CD14-positive monocyte (primary cell): Measurements from ENCODE around the gene FLT1. TPM values are rescaled to one million over a fixed set of nuclear protein-coding genes. Genes with fewer than 3 reads are reported as not detected.

Source experiments
- DNase-seq, 3 donors: peaks; one replicate each; pipeline ENCODE4 v3.0.0-alpha.2; 2011 to 2022
- H2AFZ ChIP-seq: 2 replicates; pipeline ENCODE4 v1.6.0; 2012; ENCODE audit warnings: mild to moderate bottlenecking, low read depth, low read length, inconsistent platforms; ENCODE audit not compliant: insufficient read depth, poor library complexity, severe bottlenecking
- H3K27ac ChIP-seq, 2 donors: 1 replicate in 1 of 2; 2 replicates in 1 of 2; pipeline ENCODE4 v1.5.1; 2012 to 2013; ENCODE audit warnings: low read length in 2 of 2, control low read depth in 1 of 2, inconsistent platforms in 1 of 2, low read depth in 1 of 2, mild to moderate bottlenecking in 1 of 2
- H3K27me3 ChIP-seq, 2 donors: one replicate each; pipeline versions ENCODE4 v1.6.0 to v1.6.1; 2011 to 2013; ENCODE audit warnings: low read length in 2 of 2; ENCODE audit not compliant: control insufficient read depth in 2 of 2, insufficient read depth in 2 of 2
- H3K36me3 ChIP-seq, 2 donors: replicated peaks in 1 of 2; 1 replicate in 1 of 2; 2 replicates in 1 of 2; pipeline versions ENCODE4 v1.5.1 to v1.6.1; 2012 to 2013; ENCODE audit warnings: low read length in 2 of 2, control low read depth in 1 of 2, inconsistent platforms in 1 of 2, mild to moderate bottlenecking in 1 of 2; ENCODE audit not compliant: insufficient read depth in 2 of 2, control insufficient read depth in 1 of 2
- H3K4me1 ChIP-seq, 2 donors: 1 replicate in 1 of 2; 2 replicates in 1 of 2; pipeline versions ENCODE4 v1.5.1 to v1.6.1; 2012 to 2013; ENCODE audit warnings: low read length in 2 of 2, control low read depth in 1 of 2, inconsistent platforms in 1 of 2, mild to moderate bottlenecking in 1 of 2, moderate library complexity in 1 of 2; ENCODE audit not compliant: insufficient read depth in 2 of 2, control insufficient read depth in 1 of 2
- H3K4me2 ChIP-seq: replicated peaks from 2 replicates; pipeline ENCODE3; 2012; ENCODE audit warnings: low read length, moderate library complexity, mild to moderate bottlenecking; ENCODE audit not compliant: poor library complexity, severe bottlenecking; ENCODE audit errors: extremely low read depth
- H3K4me3 ChIP-seq, 3 experiments: fragments of 200-600 bp in 1 of 3; sonication (generic) in 1 of 3; replicated peaks in 1 of 3; 1 replicate in 2 of 3; 2 replicates in 1 of 3; pipeline ENCODE4 v1.5.1; 2011 to 2013; ENCODE audit warnings: low read length in 3 of 3, mild to moderate bottlenecking in 3 of 3, control low read depth in 2 of 3, low read depth in 2 of 3, inconsistent platforms in 1 of 3, moderate library complexity in 1 of 3
- H3K79me2 ChIP-seq: 2 replicates; pipeline ENCODE4 v1.6.0; 2012; ENCODE audit warnings: mild to moderate bottlenecking, control low read depth, inconsistent platforms, low read length, moderate library complexity; ENCODE audit not compliant: insufficient read depth
- H3K9ac ChIP-seq: 2 replicates; pipeline ENCODE4 v1.6.0; 2017; ENCODE audit warnings: low read length, mild to moderate bottlenecking; ENCODE audit not compliant: insufficient read depth, poor library complexity, severe bottlenecking
- H3K9me3 ChIP-seq, 2 donors: replicated peaks in 1 of 2; 1 replicate in 1 of 2; 2 replicates in 1 of 2; pipeline versions ENCODE4 v1.5.1 to v1.6.1; 2012 to 2013; ENCODE audit warnings: low read length in 2 of 2, control low read depth in 1 of 2; ENCODE audit not compliant: control insufficient read depth in 1 of 2, insufficient read depth in 1 of 2
- H4K20me1 ChIP-seq: 2 replicates; pipeline ENCODE4 v1.6.0; 2012; ENCODE audit warnings: mild to moderate bottlenecking, low read length, control low read depth, moderate library complexity; ENCODE audit not compliant: insufficient read depth
- H3K27ac Mint-ChIP-seq, 7 donors: one replicate each; pipeline ENCODE4 v1.8.0; 2020; ENCODE audit warnings: mild to moderate bottlenecking in 7 of 7, mixed read lengths in 7 of 7, moderate library complexity in 6 of 7, inconsistent platforms in 2 of 7
- H3K27me3 Mint-ChIP-seq, 3 donors: one replicate each; pipeline ENCODE4 v1.8.0; 2021 to 2022; ENCODE audit warnings: low read depth in 3 of 3, mild to moderate bottlenecking in 3 of 3, mixed read lengths in 3 of 3, moderate library complexity in 3 of 3, inconsistent platforms in 1 of 3
- H3K36me3 Mint-ChIP-seq, 2 donors: one replicate each; pipeline ENCODE4 v1.8.0; 2020; ENCODE audit warnings: mixed read lengths in 2 of 2, inconsistent platforms in 1 of 2, mild to moderate bottlenecking in 1 of 2
- H3K4me1 Mint-ChIP-seq: one replicate; pipeline ENCODE4 v1.8.0; 2020; ENCODE audit warnings: mild to moderate bottlenecking, mixed read lengths
- H3K4me3 Mint-ChIP-seq, 2 donors: one replicate each; pipeline ENCODE4 v1.8.0; 2020; ENCODE audit warnings: mild to moderate bottlenecking in 2 of 2, mixed read lengths in 2 of 2, moderate library complexity in 1 of 2
- H3K9me3 Mint-ChIP-seq, 7 donors: one replicate each; pipeline ENCODE4 v1.8.0; 2020 to 2022; ENCODE audit warnings: mixed read lengths in 7 of 7, mild to moderate bottlenecking in 6 of 7, moderate library complexity in 6 of 7, inconsistent platforms in 2 of 7
- CTCF ChIP-seq: fragments of 200-600 bp; IDR thresholded peaks from one replicate; pipeline ENCODE4 v1.8.0; 2022; ENCODE audit warnings: antibody characterized with exemption, mild to moderate bottlenecking
- WGBS: methylation state at CpG from one replicate; pipeline ENCODE4 v1.1.5; 2013; ENCODE audit warnings: missing lambda C conversion rate; ENCODE audit not compliant: insufficient coverage; 5-methylcytosine and 5-hydroxymethylcytosine counted together
- intact Hi-C, 2 donors: fragments of 100-400 bp; cut with micrococcal nuclease; formaldehyde crosslinking; loops; one replicate each; pipeline versions ENCODE4 v1.15.0 to v1.15.1; 2023
- polyA plus RNA-seq, 3 donors: library from polyadenylated mRNA; depleted of rRNA in 1 of 3; unstranded in 2 of 3; stranded (reverse) in 1 of 3; fragments of 300-500 nt in 2 of 3; fragments of >200 nt in 1 of 3; fragmentation: Illumina TruSeq in 2 of 3; gene quantifications; 1 replicate in 2 of 3; 2 replicates in 1 of 3; pipeline ENCODE4 v1.2.3, GENCODE V29; 2012 to 2021

FLT1 gene
- polyA plus RNA-seq, 3 donors, result 0.28 TPM; not detected in 2

- Mint-ChIP-seq H3K4me1 (peaks cover 46% of the 10 kb centered on the region), H3K9me3 (no peaks in the 10 kb centered on the region), H3K36me3 (no peaks in the 10 kb centered on the region), H3K27me3 (peaks cover 11 to 20% (median 11%) of the 10 kb centered on the region in 3 donors), H3K4me3 (peak overlapping the region in 1 of 2 donors; percentile 42), H3K27ac (peak overlapping the region in 3 of 7 donors; percentile 25 to 88 (median 82))
- peak in 2 of 3 donors; percentile 59 to 64 for DNase-seq
- intact Hi-C loops, result loop anchor here in 1 of 2 donors (5.0 kb wide), 1 partner anchor 45 kb away; no protein-coding TSS in a partner anchor
- no peak for TF ChIP-seq CTCF
- Histone ChIP-seq H3K9ac (no peak overlapping the region), H3K9me3 (no peaks in the 10 kb centered on the region), H3K4me1 (peaks cover 32 to 48% of the 10 kb centered on the region in 2 donors), H4K20me1 (no peaks in the 10 kb centered on the region), H3K4me3 (peak overlapping the region in 1 of 3 experiments; percentile 53), H3K79me2 (no peaks in the 10 kb centered on the region), H3K36me3 (no peaks in the 10 kb centered on the region), H3K27ac (no peak overlapping the region), H3K27me3 (peaks cover 0 to 6% of the 10 kb centered on the region in 2 donors), H2AFZ (no peak overlapping the region), H3K4me2 (peak overlapping the region; percentile 73)
- no CpG with 5 or more reads among the region's 7 CpGs for WGBS
These were observed 73.1 kb downstream of the FLT1 start for GRCh38 chr13:28421676-28422410.

GRCh38 chr13:28420704-28421103 is 74.2 kb downstream of the FLT1 start:
- peaks cover 0 to 6% of the 10 kb centered on the region in 2 donors for H3K27me3 ChIP-seq
- no peak for TF ChIP-seq CTCF
- H2AFZ ChIP-seq, result no peak overlapping the region
- H3K36me3 ChIP-seq, result no peaks in the 10 kb centered on the region
- H3K9me3 ChIP-seq, result no peaks in the 10 kb centered on the region
- no peaks in the 10 kb centered on the region for H3K9me3 Mint-ChIP-seq
- DNase-seq, result no peak
- H3K4me3 Mint-ChIP-seq, result peak overlapping the region in 1 of 2 donors; percentile 3
- H3K4me2 ChIP-seq, result no peak overlapping the region
- intact Hi-C loops, result loop anchor here in 1 of 2 donors (5.0 kb wide), 1 partner anchor 47 kb away; no protein-coding TSS in a partner anchor
- H3K27ac ChIP-seq, result no peak overlapping the region
- WGBS, result 78% methylated on average over 2 of the region's 4 CpGs
- no peaks in the 10 kb centered on the region for H3K79me2 ChIP-seq
- H4K20me1 ChIP-seq, result no peaks in the 10 kb centered on the region
- H3K27me3 Mint-ChIP-seq, result peaks cover 8 to 20% (median 13%) of the 10 kb centered on the region in 3 donors
- H3K9ac ChIP-seq, result no peak overlapping the region
- H3K27ac Mint-ChIP-seq, result peak overlapping the region in 1 of 7 donors; percentile 5
- H3K36me3 Mint-ChIP-seq, result no peaks in the 10 kb centered on the region
- peaks cover 36 to 48% of the 10 kb centered on the region in 2 donors for H3K4me1 ChIP-seq
- no peak overlapping the region for H3K4me3 ChIP-seq
- H3K4me1 Mint-ChIP-seq, result peaks cover 46% of the 10 kb centered on the region
